Activated CD8-positive, alpha-beta memory T cell treated with anti-CD3 and anti-CD28 coated beads, Interleukin-2, amount 10 ng/mL, durations not matched to agents 7 days and 5 days (primary cell): ENCODE results near the gene CUX1. TPM values are rescaled to one million over a fixed set of nuclear protein-coding genes. Genes with fewer than 3 reads are reported as not detected.
"Not testable (repeated sequence)": the region's sequence is repeated elsewhere in the genome, so short reads cannot be mapped to it uniquely, and the experiment has no call there.

ENCODE experiments used
- ATAC-seq: fragments of 150-1000 bp; cut with Tn5 transposase; one replicate; pipeline ENCODE4 v1.10.0; 2021; ENCODE audit warnings: moderate library complexity
- CTCF ChIA-PET: fragments of 350-600 bp; sonication (Branson Sonifier 250); formaldehyde crosslinking; loops from one replicate; lab custom pipeline; 2021; ENCODE audit warnings: antibody characterized with exemption; lab: Charles Lee
- DNase-seq: peaks from one replicate; pipeline ENCODE4 v3.0.0-alpha.2; 2020
- H3K27ac Mint-ChIP-seq: one replicate; pipeline ENCODE4 v1.8.0; 2021; ENCODE audit warnings: mild to moderate bottlenecking, mixed read lengths
- H3K27me3 Mint-ChIP-seq: one replicate; pipeline ENCODE4 v1.8.0; 2021; ENCODE audit warnings: mixed read lengths
- H3K36me3 Mint-ChIP-seq: one replicate; pipeline ENCODE4 v1.8.0; 2021; ENCODE audit warnings: mild to moderate bottlenecking, mixed read lengths
- H3K4me1 Mint-ChIP-seq: one replicate; pipeline ENCODE4 v1.8.0; 2021; ENCODE audit warnings: mixed read lengths
- H3K4me3 Mint-ChIP-seq: one replicate; pipeline ENCODE4 v1.8.0; 2021; ENCODE audit warnings: mild to moderate bottlenecking, moderate library complexity, mixed read lengths
- H3K9me3 Mint-ChIP-seq: one replicate; pipeline ENCODE4 v1.8.0; 2022; ENCODE audit warnings: low read depth, mixed read lengths
- total RNA-seq, 2 experiments: library from RNA; stranded (reverse); gene quantifications; one replicate each; pipeline ENCODE4 v1.2.3, GENCODE V29; 2021

The CUX1 gene
- total RNA-seq, 2 experiments from 2014 or later = 24.0 to 28.7 TPM

GRCh38 chr7:102044641-102044983 lies 227.2 kb downstream of the CUX1 start:
- H3K4me3 Mint-ChIP-seq = no peak overlapping the region
- no peaks in the 10 kb centered on the region for H3K4me1 Mint-ChIP-seq
- no peaks in the 10 kb centered on the region for H3K36me3 Mint-ChIP-seq
- no peak overlapping the region for H3K27ac Mint-ChIP-seq
- CTCF ChIA-PET = no interaction called here
- DNase-seq (no peak), ATAC-seq (no peak)
- H3K9me3 Mint-ChIP-seq = no peaks in the 10 kb centered on the region
- H3K27me3 Mint-ChIP-seq = no peaks in the 10 kb centered on the region

GRCh38 chr7:102044984-102045673 lies 227.7 kb downstream of the CUX1 start:
- no peaks in the 10 kb centered on the region for H3K27me3 Mint-ChIP-seq
- ATAC-seq (no peak), DNase-seq (no peak)
- H3K9me3 Mint-ChIP-seq = no peaks in the 10 kb centered on the region
- no peaks in the 10 kb centered on the region for H3K4me1 Mint-ChIP-seq
- CTCF ChIA-PET = no interaction called here
- H3K27ac Mint-ChIP-seq = no peak overlapping the region
- no peak overlapping the region for H3K4me3 Mint-ChIP-seq
- H3K36me3 Mint-ChIP-seq = no peaks in the 10 kb centered on the region

GRCh38 chr7:102045681-102046372 lies 228.4 kb downstream of the CUX1 start:
- DNase-seq = no peak
- H3K36me3 Mint-ChIP-seq = no peaks in the 10 kb centered on the region

GRCh38 chr7:102046373-102047117 lies 229.1 kb downstream of the CUX1 start:
- Mint-ChIP-seq H3K4me3 (no peak overlapping the region), H3K4me1 (no peaks in the 10 kb centered on the region)
- CTCF ChIA-PET = no interaction called here

More at GRCh38 chr7:102045681-102046372, 228.4 kb downstream of the CUX1 start:
- no peak for ATAC-seq
- H3K27me3 Mint-ChIP-seq = no peaks in the 10 kb centered on the region
- no peaks in the 10 kb centered on the region for H3K4me1 Mint-ChIP-seq
- H3K9me3 Mint-ChIP-seq = no peaks in the 10 kb centered on the region
- CTCF ChIA-PET = no interaction called here
- no peak overlapping the region for H3K4me3 Mint-ChIP-seq
- no peak overlapping the region for H3K27ac Mint-ChIP-seq

GRCh38 chr7:102047167-102047566 lies 229.7 kb downstream of the CUX1 start:
- Mint-ChIP-seq H3K4me3 (no peak overlapping the region), H3K27me3 (no peaks in the 10 kb centered on the region), H3K36me3 (no peaks in the 10 kb centered on the region), H3K27ac (no peak overlapping the region), H3K4me1 (no peaks in the 10 kb centered on the region), H3K9me3 (no peaks in the 10 kb centered on the region)
- CTCF ChIA-PET = no interaction called here
- ATAC-seq (no peak), DNase-seq (no peak)

More at GRCh38 chr7:102046373-102047117, 229.1 kb downstream of the CUX1 start:
- Mint-ChIP-seq H3K27me3 (no peaks in the 10 kb centered on the region), H3K9me3 (no peaks in the 10 kb centered on the region), H3K27ac (no peak overlapping the region), H3K36me3 (no peaks in the 10 kb centered on the region)
- ATAC-seq (no peak), DNase-seq (no peak)

GRCh38 chr7:102049765-102050164 lies 232.3 kb downstream of the CUX1 start:
- peaks cover 5% of the 10 kb centered on the region for H3K36me3 Mint-ChIP-seq
- peaks cover 4% of the 10 kb centered on the region for H3K9me3 Mint-ChIP-seq
- no peaks in the 10 kb centered on the region for H3K27me3 Mint-ChIP-seq
- no peak for ATAC-seq
- no peak for DNase-seq
- H3K27ac Mint-ChIP-seq = no peak overlapping the region
- no peak overlapping the region for H3K4me3 Mint-ChIP-seq
- CTCF ChIA-PET = no interaction called here
- H3K4me1 Mint-ChIP-seq = no peaks in the 10 kb centered on the region

GRCh38 chr7:102050864-102051460 lies 233.5 kb downstream of the CUX1 start:
- peaks cover 8% of the 10 kb centered on the region for H3K36me3 Mint-ChIP-seq
- no peaks in the 10 kb centered on the region for H3K27me3 Mint-ChIP-seq

GRCh38 chr7:102051736-102052135 lies 234.3 kb downstream of the CUX1 start:
- H3K4me3 Mint-ChIP-seq, H3K36me3 Mint-ChIP-seq, CTCF ChIA-PET, H3K9me3 Mint-ChIP-seq, ATAC-seq, H3K27ac Mint-ChIP-seq, H3K4me1 Mint-ChIP-seq, DNase-seq, H3K27me3 Mint-ChIP-seq: not testable (repeated sequence)

More at GRCh38 chr7:102050864-102051460, 233.5 kb downstream of the CUX1 start:
- Mint-ChIP-seq H3K27ac (no peak overlapping the region), H3K9me3 (peaks cover 4% of the 10 kb centered on the region), H3K4me3 (no peak overlapping the region), H3K4me1 (peaks cover 6% of the 10 kb centered on the region)
- CTCF ChIA-PET = no interaction called here
- ATAC-seq = no peak
- DNase-seq = no peak

GRCh38 chr7:102054158-102054557 lies 236.7 kb downstream of the CUX1 start:
- H3K36me3 Mint-ChIP-seq = peaks cover 8% of the 10 kb centered on the region
- H3K27me3 Mint-ChIP-seq = no peaks in the 10 kb centered on the region
- ATAC-seq = no peak

GRCh38 chr7:102055181-102055976 lies 238.0 kb downstream of the CUX1 start:
- H3K9me3 Mint-ChIP-seq = peaks cover 4% of the 10 kb centered on the region
- H3K4me3 Mint-ChIP-seq = no peak overlapping the region
- H3K27me3 Mint-ChIP-seq = no peaks in the 10 kb centered on the region
- peaks cover 8% of the 10 kb centered on the region for H3K36me3 Mint-ChIP-seq
- CTCF ChIA-PET = no interaction called here
- no peak for DNase-seq
- no peak for ATAC-seq
- no peak overlapping the region for H3K27ac Mint-ChIP-seq
- peaks cover 6% of the 10 kb centered on the region for H3K4me1 Mint-ChIP-seq

More at GRCh38 chr7:102054158-102054557, 236.7 kb downstream of the CUX1 start:
- Mint-ChIP-seq H3K27ac (no peak overlapping the region), H3K4me3 (no peak overlapping the region), H3K4me1 (peaks cover 6% of the 10 kb centered on the region), H3K9me3 (peaks cover 4% of the 10 kb centered on the region)
- DNase-seq = no peak
- CTCF ChIA-PET = no interaction called here

- Mint-ChIP-seq H3K9me3 (no peaks in the 10 kb centered on the region), H3K36me3 (peaks cover 3% of the 10 kb centered on the region), H3K4me1 (peaks cover 6% of the 10 kb centered on the region), H3K27me3 (no peaks in the 10 kb centered on the region), H3K4me3 (no peak overlapping the region), H3K27ac (no peak overlapping the region)
- no peak for DNase-seq
- CTCF ChIA-PET = no interaction called here
- no peak for ATAC-seq
These were observed 242.1 kb downstream of the CUX1 start for GRCh38 chr7:102059524-102059923.

- ATAC-seq (no peak), DNase-seq (no peak)
- CTCF ChIA-PET = no interaction called here
- Mint-ChIP-seq H3K4me1 (no peaks in the 10 kb centered on the region), H3K9me3 (no peaks in the 10 kb centered on the region), H3K36me3 (no peaks in the 10 kb centered on the region), H3K27me3 (no peaks in the 10 kb centered on the region), H3K4me3 (no peak overlapping the region), H3K27ac (no peak overlapping the region)
These were observed 244.0 kb downstream of the CUX1 start for GRCh38 chr7:102061354-102061945.
